Stimulated activated CD4-positive, alpha-beta T cell treated with anti-CD3 and anti-CD28 coated beads, Interleukin-1b, Interleukin-23, amount 100 ng/mL, for 48 hours (primary cell): ENCODE data around the gene RNF217.
"Not testable (repeated sequence)": the region's sequence is repeated elsewhere in the genome, so short reads cannot be mapped to it uniquely, and the experiment has no call there.

Experiments
- DNase-seq: peaks from one replicate; pipeline ENCODE4 v3.0.0-alpha.2; 2020

Gene RNF217

DNA sequence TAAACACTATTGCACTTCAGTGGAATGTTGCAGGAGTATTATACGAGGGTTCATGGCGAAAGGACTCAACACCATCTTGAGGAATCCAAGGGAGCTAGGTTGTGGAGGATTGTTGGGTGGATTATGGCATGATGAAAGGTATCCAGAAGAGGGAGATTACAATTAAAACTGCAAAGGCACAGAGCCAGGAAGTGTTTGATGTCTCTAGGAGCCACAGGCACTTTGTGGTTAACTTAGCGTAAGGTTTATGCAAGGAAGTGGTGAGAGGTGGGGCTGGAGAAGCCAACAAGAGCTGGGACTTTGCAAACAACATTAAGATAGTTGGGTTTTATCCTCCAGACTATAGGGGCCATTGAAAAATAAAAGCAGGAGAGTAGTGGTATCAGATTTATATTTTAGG is 104.7 kb downstream of the RNF217 start:
- no peak for DNase-seq

DNA sequence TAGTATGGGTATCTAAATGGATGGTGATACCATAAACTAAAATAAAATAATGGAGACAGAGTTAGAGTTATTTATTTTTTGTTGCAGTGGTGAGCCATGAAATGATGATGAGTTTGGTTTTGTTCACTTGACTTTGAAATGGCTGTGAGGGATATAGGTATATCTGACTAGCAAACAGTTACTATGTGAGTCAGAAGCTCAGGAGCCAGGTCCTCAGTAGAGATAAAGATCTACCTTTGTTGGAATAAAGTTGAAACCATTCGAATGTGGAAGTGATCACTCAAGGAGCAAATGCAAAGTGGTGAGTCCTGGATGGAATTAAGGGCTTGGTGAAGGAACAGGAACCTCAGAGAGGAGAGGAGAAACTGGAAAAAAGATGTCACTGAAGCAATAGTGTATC is 105.3 kb downstream of the RNF217 start:
- DNase-seq = no peak

- DNase-seq = no peak
Measured at GRCh38 chr6:125073071-125073470, 110.8 kb downstream of the RNF217 start.

DNA sequence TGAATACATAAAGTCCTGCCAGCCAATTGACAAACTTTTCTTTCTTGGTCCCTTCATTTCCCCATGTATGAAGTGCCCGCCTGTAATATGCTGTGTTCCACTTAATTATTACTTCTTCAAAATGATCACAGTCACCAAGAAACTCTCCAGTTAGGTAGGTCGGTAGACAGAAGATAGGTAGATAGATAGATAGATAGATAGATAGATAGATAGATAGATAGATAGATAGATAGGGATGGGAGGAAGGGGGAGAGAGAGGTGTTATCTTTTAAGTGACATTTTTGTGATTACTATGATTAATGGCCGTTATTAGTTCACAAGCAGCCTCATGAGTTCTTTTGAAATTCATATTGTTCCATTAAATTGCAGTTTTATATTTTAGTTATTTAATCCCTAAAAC is 111.9 kb downstream of the RNF217 start:
- DNase-seq = no peak

DNA sequence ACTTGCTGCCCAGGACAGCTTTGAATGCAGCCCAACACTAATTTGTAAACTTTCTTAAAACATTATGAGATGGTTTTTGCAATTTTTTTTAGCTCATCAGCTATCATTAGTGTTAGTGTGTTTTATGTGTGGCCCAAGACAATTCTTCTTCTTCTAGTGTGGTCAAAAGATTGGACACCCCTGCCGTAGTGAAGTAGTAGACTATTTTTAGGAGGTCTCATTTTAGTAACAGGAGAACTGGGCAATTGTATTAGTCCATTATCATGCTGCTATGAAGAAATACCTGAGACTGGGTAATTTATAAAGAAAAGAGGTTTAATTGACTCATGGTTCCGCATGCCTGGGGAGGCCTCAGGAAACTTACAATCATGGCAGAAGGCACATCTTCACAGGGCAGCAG is 112.8 kb downstream of the RNF217 start:
- DNase-seq = not testable (repeated sequence)

- DNase-seq = no peak
Measured at GRCh38 chr6:125075741-125076481, 113.7 kb downstream of the RNF217 start.

DNA sequence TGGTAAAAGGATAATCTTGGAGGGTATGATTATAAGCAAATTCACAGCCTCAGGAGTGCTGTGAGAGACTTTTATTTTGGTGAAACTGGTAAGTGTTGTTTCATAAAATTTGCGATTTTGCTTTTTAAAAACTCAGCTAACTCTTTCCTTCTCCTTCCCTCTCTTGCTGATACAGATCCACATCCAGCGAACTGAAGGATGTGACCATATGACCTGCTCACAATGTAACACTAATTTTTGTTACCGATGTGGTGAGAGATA is 114.2 kb downstream of the RNF217 start:
- no peak for DNase-seq

DNA sequence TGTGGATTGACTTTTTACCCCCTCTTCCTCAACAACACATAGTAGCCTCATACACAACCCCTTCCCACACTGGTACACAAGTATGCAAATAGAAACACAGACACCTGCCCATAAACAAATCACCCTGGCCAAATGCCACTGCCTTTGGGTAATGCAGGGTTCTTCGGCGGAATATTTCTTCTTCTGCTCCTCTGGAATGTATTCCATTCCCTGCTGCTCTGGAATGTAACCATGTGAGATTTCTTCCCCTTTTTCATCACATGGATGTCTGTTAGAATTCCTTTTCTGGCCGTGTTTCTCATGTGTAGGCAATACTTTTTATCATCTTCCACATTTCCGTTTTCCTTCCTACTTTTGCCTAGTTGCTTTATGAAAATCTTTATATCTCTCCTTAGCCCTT is 115.2 kb downstream of the RNF217 start:
- DNase-seq = no peak

- no peak for DNase-seq
Measured at GRCh38 chr6:125078602-125079321, 116.5 kb downstream of the RNF217 start.

- no peak for DNase-seq
Measured at GRCh38 chr6:125082908-125083683, 120.9 kb downstream of the RNF217 start.

DNA sequence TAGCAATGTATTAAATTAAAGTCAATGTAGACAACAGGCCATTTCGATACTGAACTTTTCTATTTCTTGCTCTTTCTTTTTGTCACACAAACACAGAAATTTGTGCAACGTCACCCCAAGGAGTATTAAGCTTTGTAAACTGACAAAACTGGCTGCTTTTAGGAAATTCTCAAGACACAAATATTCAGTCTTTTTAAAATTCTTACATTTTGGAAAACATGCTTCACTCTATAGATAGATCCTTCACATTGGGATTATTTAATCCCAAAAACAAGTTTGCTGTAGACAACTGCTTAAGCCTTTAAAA is 121.4 kb downstream of the RNF217 start:
- no peak for DNase-seq

DNA sequence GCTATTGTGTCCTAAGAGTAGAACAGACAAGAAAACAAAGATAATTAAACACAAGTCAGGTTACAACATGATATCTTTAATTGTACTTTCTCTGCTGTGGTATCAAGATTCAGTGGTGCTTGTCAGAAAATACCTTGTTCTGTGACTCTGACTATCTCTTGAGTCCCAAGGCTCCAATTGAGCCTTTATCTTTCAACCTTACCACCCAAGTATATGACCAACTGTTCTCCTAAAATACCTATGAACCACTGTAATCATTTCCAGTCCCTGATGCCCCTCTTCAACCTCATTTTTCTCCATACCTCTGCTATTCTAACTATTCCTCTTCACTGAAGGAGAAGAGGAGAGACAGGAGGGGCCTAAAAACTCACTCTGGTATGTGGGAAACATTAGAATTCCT is 124.5 kb downstream of the RNF217 start:
- DNase-seq = no peak

DNA sequence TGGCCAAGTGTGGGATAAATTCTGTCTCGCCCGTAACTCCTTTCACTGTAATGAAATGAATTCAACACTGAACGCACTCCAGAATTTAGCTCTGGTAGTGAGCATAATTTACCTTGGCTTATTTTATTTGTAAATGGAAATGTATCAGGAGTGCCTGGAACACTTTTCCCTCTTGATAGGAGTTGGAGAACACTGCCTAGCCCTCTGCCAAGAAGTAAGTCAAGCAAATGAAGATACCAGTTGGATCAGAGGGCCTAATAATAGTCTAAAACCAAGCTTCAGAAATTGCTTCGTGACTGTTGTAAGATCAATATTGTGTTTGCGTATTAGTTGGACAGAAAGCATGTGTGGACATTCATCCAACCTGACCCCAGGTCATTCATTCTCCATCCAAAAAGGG is 126.7 kb downstream of the RNF217 start:
- no peak for DNase-seq

DNA sequence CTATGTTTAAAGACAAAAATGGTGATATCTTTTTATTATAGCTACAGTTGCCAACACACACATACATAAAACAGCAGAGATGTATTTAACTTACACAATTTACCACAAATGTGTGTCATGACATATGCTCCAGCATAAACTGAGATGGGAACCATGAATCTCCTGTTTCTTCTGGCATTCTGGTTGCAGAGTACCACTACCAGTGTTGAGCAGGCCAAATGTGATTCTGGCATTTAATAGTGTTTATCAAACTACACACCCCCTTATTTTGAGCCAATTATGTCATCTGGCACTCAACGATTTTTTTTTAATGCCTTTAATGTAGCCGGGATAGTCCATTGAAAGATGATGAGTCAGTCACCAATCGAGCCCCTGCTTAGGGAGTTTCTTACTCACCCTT is 132.3 kb downstream of the RNF217 start:
- DNase-seq = no peak

DNA sequence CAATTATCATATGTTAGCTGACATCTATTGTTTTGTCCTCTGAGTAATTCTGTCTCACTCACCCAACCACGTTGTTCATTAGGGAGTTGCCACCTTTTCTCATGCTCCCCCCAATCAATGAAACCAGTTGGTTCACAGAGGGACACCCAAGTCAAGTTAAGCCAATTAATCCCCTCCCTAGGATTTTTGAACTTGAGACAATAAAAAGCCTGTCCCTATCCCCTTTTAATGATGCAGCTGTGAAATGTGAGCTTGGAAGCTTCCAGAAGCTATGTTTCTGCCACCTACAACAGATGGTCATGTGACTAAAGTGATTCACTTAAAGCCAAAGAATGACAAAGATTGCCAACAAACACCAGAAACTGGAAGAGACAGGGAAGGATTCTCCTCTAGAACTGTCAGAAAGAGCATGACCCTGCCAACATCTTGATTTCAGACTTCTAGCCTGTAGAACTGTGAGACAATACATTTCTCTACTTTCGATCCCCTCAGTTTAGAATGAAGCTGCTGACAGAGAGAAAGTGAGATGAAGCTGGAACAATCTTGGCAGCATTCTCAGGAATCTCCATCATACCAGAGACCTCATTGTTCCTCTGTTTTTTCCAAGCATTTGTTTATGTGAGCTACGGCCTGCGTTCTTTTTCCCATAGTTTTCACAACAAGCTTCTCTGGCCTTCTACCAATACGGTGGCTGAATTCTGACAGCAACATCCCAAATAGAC is 133.5 kb downstream of the RNF217 start:
- no peak for DNase-seq

- no peak for DNase-seq
Measured at GRCh38 chr6:125097186-125097585, 134.9 kb downstream of the RNF217 start.

DNA sequence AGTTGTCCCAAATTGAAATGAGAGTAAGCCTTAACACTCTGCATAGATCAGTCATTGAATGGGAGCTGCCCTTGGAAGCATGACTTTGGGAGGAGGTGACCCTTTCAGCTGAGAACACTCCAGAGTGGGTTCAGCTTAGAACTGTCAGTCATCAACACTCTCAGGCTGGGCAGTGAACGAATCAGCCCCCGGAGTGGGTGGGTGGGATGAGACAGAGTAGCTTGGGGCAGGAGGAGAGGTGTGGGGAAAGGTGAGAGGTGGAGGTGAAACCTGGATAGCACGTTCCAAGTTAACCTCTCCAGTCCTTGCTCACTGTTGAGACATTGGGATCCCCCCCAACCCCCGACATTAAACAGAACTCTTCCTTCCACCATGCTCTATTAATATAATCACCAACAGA is 136.0 kb downstream of the RNF217 start:
- no peak for DNase-seq

DNA sequence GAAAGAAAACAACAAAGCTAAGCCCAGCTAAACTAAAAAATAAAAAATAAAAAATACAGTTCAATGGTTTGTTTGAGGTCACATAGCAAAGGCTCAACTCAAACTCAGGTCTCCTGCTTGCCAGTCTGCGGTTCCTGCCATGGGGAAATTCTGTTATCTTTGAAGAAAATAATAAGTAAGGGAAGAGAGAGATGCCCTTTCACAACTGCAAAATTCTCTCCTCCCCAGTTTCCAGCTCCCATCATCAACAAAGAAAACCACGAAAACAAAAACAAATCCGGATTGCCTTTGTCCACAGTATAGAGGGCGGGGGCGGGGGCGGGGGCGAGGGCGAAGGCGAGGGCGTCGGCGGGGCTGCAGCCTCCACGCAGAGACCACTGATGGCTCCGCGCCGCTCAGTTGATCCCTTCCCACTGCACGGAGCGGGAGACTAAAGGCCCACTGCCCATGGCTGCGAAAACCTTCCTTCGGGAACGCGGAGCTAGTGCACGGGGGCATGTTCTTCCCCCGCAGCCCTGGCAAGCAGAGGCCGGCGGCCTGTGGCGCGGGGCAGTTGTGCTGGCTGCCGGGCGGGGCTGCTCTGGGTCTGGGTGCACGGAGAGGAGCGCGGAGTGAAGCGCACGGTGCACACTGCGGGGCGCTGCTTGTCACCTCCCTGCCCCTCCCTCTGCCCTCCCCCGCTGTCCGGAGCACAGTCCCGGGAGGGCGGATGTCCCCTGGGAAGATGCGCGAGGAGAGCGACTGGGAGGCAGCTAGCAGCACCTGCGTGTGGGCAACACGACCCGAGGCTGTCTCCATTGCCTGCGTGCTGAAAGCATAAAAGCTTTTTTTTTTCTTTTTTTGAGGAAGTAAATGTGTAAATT is 137.2 kb downstream of the RNF217 start:
- DNase-seq = peak; percentile 9

- no peak for DNase-seq
Measured at GRCh38 chr6:125100074-125100652, 137.9 kb downstream of the RNF217 start.

DNA sequence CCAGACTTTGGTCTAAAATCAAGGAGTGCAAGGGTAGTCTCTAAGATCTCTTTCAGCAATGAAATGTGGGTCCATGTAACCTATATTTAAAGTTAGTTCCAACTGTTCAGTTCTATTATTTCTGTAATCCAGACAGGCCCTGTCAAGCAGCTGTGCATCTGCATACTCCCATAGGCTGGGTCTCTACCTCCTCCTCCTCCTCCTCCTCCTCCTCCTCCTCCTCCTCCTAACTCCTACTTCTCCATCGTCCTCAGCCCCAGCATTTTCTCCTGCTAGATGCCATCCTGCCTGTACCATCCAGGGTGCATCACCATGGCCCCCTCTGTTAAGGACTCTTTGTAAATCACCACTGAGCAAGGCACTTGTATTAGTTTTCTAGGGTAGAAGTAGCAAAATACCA is 138.9 kb downstream of the RNF217 start:
- no peak for DNase-seq

GRCh38 chr6:125101631-125102030 is 139.4 kb downstream of the RNF217 start:
- no peak for DNase-seq

DNA sequence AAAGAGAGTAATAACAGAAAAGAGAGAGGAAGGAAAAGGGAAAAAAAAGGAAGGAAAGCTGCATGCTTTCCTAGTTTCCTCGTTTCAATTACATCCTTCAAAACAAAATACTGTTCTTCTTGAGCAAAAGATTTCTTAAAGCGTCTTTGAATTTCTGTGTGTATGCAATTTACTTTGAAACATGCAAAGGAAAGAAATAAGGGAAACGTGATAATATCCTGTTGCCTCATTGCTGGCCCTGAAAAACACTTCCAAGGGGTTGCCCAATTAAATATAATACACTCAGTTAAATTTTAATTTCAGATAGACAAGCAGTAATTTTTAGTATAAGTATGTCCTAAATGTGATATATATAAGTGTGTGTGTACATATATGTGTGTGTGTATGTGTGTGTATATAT is 140.2 kb downstream of the RNF217 start:
- DNase-seq = no peak
